ENCODE measurements around the gene ARID1B. TPM values are rescaled to one million over a fixed set of nuclear protein-coding genes. Genes with fewer than 3 reads are reported as not detected.

ARID1B gene
- total and polyA plus RNA-seq, 10 donors: 17.7 to 223 (median 141) TPM

DNA sequence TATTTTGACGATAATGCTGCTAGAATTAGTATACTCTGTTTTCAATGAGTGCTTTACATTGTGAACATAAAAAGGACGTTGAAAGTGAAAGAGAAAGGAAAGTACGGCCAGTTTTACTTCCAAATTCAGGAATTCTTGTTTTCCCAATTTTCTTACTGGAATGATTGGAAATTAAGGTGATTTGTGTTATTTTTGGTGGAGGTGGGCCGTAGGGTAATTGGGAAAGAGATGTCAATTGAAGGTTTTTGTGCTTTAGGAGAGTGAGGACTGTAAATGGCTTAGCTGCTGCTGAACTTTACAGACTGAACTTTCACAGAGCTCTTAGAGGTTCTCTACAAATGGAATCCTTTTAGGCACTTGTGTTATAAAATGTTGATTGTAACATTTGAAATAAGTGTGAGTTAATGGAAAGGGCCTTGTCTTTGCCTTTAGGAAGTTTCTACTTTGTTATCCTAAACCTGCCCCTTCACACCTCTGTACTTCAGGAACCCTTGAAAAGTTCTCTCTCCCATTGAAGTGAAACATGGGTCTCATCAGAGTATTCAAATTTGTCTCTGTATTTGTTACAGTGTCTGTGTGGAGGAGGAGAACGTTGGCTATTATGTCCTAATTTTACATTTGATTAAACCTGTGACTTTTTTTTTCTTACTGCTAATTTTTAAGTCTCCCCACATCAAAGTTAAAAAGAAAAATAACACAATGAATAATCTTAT, 256.4 kb downstream of the ARID1B start:
- Histone ChIP-seq H3K4me3 (peak overlapping the region; percentile 16 to 66 (median 32)), H3K4me1 (peaks cover 9 to 68% (median 33%) of the 10 kb centered on the region in 6 donors), H3K27me3 (replicated peaks in 1 of 7) (no peaks in the 10 kb centered on the region), H3K27ac (peak overlapping the region; percentile 11 to 79 (median 74)), H3K36me3 (peaks cover 0 to under 1% (median 0%) of the 10 kb centered on the region in 6 donors), H3K9me3 (no peaks in the 10 kb centered on the region)
- no peak for TF ChIP-seq POLR2AphosphoS5 (IDR thresholded peaks at IDR 0.05)
- TF ChIP-seq, protein P1, sequence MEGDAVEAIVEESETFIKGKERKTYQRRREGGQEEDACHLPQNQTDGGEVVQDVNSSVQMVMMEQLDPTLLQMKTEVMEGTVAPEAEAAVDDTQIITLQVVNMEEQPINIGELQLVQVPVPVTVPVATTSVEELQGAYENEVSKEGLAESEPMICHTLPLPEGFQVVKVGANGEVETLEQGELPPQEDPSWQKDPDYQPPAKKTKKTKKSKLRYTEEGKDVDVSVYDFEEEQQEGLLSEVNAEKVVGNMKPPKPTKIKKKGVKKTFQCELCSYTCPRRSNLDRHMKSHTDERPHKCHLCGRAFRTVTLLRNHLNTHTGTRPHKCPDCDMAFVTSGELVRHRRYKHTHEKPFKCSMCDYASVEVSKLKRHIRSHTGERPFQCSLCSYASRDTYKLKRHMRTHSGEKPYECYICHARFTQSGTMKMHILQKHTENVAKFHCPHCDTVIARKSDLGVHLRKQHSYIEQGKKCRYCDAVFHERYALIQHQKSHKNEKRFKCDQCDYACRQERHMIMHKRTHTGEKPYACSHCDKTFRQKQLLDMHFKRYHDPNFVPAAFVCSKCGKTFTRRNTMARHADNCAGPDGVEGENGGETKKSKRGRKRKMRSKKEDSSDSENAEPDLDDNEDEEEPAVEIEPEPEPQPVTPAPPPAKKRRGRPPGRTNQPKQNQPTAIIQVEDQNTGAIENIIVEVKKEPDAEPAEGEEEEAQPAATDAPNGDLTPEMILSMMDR (IDR thresholded peaks at IDR 0.05 in 8 of 11, conservative IDR thresholded peaks at IDR 0.05 in 3 of 11): no peak
- TF ChIP-seq POLR2A (IDR thresholded peaks at IDR 0.05): no peak
- WGBS, 5 donors: 2 to 4% (median 3%) methylated on average over 5 of the region's 5 CpGs
- no peak for DNase-seq
- intact Hi-C loops (cut with DNase I; ENCODE audit: low total_unique reads): loop anchor here (10.0 kb wide), 2 partner anchors 151 to 241 kb away; no protein-coding TSS in a partner anchor

DNA sequence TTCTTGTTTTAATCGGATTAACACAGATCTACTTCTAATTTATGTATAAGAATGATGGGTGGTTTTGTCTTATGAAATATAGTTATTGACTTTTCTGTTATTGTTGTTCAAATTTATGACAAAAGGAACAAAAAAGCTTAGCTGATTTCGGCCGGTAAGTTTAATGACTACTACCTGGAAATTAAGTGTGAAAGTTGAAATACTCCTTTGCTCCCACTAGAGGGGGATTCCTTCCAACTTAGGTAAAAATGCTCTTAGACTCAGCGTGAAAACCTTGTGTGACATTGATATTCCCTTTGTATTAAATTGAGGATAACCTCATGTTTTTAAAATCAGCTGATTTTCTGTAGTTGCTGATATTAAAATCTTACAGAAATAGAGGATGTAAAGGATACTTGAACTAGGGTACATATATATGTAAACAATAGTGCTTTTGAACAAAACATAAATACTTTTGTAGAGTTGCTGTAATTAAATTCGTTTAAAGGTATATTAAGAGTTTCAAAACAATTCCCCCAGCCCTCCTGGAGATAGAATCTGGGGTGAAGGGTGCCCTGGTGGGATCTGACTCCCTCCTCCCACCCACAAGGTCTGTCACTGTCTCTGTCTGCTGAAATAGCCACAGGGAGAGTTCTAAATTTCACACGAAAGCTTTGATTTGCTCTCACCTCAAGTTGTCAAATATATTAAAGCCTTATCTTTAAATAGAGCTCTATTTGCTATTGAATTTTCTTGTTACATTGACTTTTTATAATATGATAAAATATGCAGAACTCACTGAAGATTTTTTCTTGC, 257.5 kb downstream of the ARID1B start:
- H3K4me3 ChIP-seq: peak overlapping the region in 1 of 8 donors; percentile 36
- peaks cover 0 to 3% (median 0%) of the 10 kb centered on the region in 6 donors for H3K36me3 ChIP-seq
- no peak for DNase-seq
- peaks cover 9 to 62% (median 33%) of the 10 kb centered on the region in 6 donors for H3K4me1 ChIP-seq
- intact Hi-C loops (cut with DNase I; ENCODE audit: low total_unique reads): loop anchor here (10.0 kb wide), 2 partner anchors 150 to 240 kb away; no protein-coding TSS in a partner anchor
- H3K9me3 ChIP-seq: no peaks in the 10 kb centered on the region
- no peaks in the 10 kb centered on the region for H3K27me3 ChIP-seq (replicated peaks in 1 of 7)
- TF ChIP-seq, protein P1 (IDR thresholded peaks at IDR 0.05 in 8 of 11, conservative IDR thresholded peaks at IDR 0.05 in 3 of 11): peak in 10 of 11 experiments; percentile 16 to 69 (median 60)
- no peak for TF ChIP-seq POLR2AphosphoS5 (IDR thresholded peaks at IDR 0.05)
- H3K27ac ChIP-seq: peak overlapping the region in 3 of 8 donors; percentile 76 to 79 (median 77)
- WGBS, 5 donors: 31 to 38% (median 34%) methylated on average over 6 of the region's 6 CpGs

DNA sequence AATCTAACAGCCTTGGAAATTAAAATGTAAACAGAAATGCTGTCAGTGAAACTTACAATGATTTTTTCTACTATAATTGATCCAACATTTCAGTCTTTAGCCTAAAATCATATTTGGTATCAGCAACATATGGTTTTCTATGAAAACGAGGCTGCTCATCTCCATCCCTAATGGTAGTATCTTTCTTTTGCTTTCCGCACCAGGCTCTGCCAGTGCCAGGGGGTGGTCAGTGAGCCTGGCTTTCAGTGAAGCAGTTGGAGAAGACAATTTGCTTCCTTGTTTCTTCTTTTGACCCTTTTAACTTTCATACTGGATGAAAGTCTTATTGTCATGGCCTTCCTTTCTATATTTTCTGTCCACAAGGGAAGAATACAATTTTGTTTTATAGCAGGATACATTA, 258.4 kb downstream of the ARID1B start:
- intact Hi-C loops (cut with DNase I; ENCODE audit: low total_unique reads): loop anchor here (10.0 kb wide), 2 partner anchors 149 to 239 kb away; no protein-coding TSS in a partner anchor

More for the DNA sequence above, 258.4 kb downstream of the ARID1B start:
- TF ChIP-seq POLR2A (IDR thresholded peaks at IDR 0.05): no peak
- TF ChIP-seq, protein P1 (IDR thresholded peaks at IDR 0.05 in 8 of 11, conservative IDR thresholded peaks at IDR 0.05 in 3 of 11): no peak
- TF ChIP-seq POLR2AphosphoS5 (IDR thresholded peaks at IDR 0.05): no peak
- Histone ChIP-seq H3K27ac (peak overlapping the region in 1 of 8 donors; percentile 40), H3K27me3 (replicated peaks in 1 of 7) (no peaks in the 10 kb centered on the region), H3K9me3 (no peaks in the 10 kb centered on the region), H3K36me3 (peaks cover 0 to 11% (median 0%) of the 10 kb centered on the region in 6 donors), H3K4me1 (peaks cover 9 to 58% (median 33%) of the 10 kb centered on the region in 6 donors), H3K4me3 (no peak overlapping the region)
- no peak for DNase-seq
- 89 to 95% (median 91%) methylated on average over 2 of the region's 2 CpGs for WGBS, 5 donors
